Dedifferentiated amniotic fluid mesenchymal stem cell (primary cell): ENCODE measurements around the gene CD47.

ENCODE experiments used
- DNase-seq: peaks from one replicate; pipeline ENCODE4 v3.0.0-alpha.2; 2016; ENCODE audit errors: extremely low spot score

Gene CD47

DNA sequence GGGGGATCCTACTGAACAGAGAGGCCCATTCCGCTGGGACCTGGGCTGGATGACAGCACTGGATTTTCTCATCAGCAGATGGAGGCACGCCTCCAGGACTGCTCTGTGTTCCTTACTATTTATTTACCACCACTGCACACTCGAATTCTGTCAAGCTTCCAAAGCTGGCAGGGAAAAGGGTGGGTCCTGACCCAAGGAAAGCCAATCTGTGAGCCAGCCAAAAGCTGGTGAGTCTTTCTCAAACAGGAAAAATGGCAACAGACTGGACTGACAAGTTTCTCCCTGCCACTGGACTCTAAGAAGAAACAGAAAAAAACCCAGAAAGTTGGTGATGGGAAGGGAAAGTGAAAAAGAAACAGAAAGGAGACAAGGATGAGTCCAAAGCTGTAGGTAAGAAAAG is 37.8 kb downstream of the CD47 start:
- DNase-seq = no peak

DNA sequence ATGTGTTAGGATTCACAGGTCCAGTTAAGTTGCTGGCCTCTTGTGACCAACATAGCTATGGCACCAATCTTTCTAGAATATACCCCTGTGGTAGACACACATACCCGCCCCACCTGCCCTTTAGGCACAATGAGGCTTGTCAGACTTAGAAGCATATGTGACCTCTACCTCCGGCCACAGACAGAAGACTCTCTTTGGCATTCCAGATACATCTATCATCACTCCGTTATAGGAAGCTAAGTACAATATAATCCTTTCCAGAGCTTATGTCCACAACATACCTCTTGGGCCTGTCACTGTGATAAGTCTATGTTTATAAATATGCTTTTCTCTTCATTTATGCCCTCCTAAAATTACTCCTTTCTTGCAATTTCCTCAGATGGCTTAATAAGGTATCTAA is 39.8 kb downstream of the CD47 start:
- peak; percentile 36 for DNase-seq

DNA sequence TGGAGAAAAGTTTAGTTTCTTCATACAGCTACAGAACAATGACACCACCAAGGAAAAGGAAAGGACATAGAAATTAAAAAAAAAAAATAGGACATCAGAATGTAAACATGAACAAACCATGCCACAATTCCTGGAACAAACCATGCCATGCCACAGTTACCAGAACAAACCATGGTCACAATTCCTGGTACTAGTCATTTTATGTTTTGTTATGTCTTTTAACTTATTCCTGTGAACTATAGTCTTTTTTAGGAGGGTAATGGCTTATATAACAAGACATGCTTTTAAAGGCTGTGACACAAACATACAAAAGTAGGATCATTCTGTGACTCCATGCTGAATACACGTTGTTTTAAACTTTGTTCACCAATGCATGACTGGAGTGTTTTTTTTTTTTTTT is 42.8 kb downstream of the CD47 start:
- DNase-seq = no peak

DNA sequence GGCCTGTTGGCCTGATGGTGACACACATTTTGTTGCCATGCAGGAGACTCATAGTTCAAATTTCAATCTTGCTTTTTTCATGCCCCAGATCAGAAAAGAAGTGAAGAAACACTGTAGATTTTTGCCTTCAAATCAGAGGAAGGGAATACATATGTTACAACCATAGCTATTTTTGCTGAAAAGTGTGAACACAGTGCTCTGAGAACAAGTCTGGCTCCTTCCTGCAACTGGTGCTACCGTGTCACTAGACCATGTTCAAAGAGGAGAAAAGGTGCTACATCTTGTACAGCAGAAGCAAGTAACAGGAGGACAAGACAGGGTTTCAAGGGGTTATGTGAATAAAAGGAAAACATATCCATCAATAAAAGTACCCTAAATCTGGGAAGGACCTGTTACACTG is 44.6 kb downstream of the CD47 start:
- no peak for DNase-seq

DNA sequence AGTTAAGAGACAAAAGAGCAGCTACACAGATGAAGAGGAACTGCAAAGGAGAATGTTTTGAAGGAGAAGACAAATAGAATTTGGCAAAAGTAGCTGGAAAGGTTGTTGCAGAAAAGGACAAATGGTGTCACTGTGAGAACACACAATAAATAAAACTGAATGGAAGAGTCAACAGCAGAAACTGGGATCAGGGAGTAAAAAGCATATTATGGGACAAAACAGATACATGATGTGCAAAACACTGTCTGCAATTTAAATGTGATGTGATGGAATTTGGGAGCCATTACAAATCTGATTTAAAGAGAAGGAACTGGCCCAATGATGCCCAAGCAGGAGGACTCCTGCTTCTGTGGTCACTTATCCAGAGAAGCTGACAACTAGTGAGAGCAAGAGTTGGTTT is 46.1 kb downstream of the CD47 start:
- no peak for DNase-seq

DNA sequence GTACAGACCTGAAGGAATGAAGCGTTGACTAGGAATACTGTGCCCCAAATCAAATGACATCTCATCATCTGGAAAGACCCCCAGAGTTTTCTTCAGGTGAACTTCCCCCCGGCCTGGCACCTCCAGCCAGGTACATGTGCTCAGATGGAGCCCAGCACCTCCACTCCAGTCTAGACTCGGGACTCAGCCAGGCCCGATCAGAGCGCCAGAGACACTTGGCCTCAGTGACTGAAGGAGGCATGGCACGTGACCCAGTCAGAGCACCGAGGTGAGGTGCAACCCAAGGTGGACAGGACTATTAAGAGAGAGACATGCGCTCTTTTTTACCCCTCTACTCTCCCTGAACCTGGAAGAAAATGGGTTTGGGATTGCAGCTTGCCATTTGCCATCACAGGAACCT is 48.5 kb downstream of the CD47 start:
- DNase-seq = no peak

DNA sequence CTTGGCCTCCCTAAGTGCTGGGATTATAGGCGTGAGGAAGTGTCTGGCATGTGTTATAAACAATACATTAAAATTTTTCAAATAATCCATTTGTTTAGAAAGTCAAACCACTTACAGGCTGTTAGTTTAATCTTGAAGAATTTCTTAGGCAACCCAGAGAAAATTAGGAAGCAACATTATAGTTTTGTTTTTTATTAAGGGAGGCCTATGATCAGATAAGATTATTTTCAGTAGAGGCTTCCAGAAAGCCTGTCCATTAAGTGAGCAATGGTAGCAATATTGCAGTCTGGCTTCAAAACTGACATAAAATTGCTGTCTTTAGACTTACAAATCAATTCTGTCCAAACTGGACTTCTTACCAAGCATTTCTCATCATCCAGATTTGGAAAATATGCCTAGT is 49.6 kb downstream of the CD47 start:
- no peak for DNase-seq

DNA sequence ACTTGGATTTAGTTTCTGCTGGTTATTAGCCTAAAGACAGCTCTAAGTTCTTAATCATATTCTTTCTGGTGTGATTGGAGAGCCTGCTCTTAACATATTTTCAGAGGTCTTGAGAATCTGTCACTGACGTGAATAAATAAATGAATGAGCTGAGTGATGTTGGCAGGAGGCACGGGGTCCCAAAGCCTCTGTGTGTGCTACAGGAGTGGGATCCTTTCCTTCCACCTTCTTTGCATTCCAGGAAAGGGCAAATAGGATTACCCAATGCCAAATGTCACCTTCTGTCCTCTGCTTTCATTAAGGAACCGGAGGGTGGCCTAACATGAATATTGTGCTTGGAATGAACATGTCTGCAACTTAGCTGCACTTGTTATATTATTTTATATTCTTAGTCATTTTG is 53.1 kb downstream of the CD47 start:
- DNase-seq = no peak

DNA sequence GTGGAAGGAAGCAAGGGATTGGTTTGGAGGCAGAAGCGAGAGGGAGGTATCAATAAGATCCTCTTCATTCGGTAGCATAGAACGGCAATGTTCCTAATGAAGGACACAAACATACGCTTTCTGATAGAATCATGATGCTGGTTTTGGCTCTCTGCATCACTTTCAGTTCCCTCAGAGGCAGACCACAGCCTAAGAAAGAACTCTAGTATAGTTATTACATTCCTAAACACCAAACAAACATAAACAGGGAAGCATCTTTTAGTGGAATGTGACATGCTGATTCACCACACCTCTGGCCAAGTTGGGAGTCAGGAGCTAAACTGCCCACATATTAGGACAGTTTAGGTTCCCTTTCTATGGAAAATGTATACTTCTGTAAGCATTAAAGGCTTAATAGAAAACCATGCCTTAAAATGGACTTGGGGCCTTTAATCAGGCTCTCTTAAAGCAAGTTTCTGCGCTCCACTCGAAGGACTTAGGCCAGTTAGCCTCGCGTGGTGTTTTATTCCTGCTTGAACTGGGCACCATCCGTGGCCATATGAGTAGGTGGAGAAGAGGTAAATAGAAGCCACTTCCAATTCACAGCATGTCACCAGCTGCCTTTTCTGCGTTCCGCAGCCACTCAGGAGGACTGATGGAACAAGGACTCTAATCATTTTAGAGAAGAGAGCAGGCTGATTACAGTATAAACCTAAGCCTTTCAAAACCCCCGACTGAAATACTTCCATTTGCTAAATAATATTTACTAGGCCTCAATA is 53.7 kb downstream of the CD47 start:
- DNase-seq = peak; percentile 24

DNA sequence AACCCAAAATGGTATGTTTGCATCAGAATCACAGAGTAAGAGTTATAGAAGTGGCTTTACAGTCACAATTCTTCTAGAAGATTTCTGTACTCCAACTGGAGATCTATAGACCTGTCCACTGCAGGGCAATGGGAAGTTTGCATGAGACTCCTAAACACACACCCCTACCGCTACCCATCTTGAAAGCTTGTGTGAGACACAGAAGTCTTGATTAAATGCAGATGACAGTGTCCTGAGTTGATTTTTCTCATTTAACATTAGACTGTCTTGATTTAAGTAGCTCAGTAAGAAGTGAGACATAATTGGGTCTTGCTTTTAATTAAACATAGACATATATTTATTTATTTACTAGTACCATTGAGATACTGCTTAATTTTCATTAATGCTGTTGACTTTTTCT is 54.4 kb downstream of the CD47 start:
- DNase-seq = no peak

DNA sequence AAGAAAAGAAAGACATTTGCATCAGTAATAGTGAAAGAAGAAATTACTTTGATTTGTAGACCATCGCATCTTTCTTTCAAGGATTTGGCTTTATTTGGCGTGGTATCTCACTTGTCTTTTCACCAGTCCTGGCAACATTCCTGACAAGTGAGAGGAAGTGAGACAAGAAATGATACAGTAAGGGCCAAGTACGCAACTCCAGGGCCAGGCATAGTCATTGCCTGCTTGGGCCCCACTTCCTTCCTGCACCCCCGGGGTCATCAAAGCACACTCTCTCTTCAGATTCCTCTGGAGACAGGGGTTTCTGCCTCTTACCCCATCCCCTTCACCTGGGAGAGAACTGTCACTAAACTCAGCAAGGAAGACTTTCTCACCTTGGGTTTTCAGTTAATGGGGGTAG is 55.1 kb downstream of the CD47 start:
- DNase-seq = no peak

DNA sequence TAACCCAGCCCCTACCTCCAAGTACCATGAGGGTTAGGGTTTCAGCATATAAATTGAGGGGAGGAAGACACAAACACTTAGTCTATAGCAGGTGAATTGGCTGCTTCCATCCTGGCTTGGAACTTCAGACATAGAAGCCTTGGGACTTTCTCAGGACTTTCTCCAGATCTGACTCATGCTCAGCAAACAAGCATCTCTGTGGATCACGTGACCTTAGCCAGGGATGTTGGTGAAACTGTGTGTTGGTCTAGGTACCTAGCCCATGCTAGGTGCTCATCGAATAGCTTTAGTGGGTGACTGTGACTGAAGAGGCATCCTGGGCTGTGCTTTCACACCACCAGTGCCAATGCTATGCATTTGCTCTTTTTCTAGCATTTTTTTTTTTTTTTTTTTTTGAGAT is 58.9 kb downstream of the CD47 start:
- DNase-seq = no peak

DNA sequence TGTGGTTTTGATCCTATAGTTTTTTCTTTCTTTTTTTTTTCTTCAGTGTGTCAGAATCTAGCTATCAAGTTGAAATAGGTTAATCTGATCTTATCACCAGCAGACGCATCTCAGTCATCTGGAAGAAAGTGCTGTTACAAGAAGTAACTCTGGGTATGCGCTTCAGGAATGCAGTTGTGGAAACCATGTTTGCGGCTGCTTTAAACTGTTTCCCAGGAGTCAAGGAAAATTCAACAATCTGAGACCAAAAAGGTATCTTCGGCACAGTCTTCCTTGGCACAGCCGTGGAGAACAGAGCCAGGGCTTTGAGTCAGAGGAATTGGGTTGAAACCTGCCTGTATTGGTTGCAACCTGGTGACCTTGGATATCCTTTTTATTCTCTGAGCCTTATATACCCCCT is 59.9 kb downstream of the CD47 start:
- no peak for DNase-seq

DNA sequence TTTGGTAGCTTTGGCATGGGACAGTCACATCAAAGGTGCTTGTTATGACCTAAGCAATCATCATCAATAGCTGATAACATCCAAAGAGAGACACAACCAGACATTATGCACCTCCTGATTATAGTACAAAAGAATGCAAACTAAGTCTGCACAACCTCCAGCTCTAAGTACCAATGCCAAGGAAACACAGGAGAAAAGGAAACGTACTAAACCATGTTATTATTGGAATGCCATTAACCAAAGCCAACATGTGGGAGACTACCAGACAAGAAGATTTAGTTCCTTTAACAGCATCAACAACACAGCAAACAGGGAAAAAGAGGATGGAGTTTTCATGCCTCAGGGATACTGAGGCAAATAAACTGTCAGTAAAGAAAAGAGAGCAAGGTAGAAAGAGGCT is 61.4 kb downstream of the CD47 start:
- DNase-seq = no peak

DNA sequence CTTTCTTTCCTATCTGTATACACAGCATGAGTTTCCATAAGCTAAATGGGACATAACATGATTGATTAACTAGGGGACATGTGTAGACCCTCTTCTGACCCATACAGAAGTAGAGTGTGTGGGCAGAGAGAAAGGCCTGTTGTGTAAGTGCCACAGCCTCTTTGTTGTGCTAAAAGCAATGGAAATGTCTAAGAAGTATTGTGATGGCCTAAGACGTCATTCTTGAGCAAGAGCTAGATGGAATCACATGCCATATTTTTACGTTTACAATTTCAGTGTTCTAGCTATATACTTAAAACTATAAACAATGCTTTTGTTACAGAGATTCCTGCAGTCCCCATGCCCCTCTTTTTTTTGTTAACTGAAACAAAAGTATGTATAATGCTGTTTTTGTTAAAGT is 61.9 kb downstream of the CD47 start:
- DNase-seq = no peak

DNA sequence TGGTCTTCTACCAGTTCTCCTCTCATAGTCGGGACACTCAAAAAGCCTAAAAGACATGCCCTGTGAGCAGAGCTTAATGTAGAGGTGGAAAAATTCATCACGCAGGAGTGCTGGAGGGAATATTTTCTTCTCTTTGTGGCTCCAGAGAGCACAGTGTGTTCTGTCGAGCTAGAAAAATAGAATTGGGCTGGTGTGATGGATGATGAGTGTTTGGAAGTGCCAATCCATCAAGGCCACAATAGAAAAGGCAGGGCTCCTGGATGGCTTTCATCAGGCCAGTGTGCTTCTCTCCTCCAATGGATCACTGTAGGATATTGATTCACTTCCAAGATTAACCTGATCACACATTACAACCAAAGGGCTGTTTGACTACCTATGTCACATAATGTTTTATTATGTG is 65.7 kb downstream of the CD47 start:
- no peak for DNase-seq

DNA sequence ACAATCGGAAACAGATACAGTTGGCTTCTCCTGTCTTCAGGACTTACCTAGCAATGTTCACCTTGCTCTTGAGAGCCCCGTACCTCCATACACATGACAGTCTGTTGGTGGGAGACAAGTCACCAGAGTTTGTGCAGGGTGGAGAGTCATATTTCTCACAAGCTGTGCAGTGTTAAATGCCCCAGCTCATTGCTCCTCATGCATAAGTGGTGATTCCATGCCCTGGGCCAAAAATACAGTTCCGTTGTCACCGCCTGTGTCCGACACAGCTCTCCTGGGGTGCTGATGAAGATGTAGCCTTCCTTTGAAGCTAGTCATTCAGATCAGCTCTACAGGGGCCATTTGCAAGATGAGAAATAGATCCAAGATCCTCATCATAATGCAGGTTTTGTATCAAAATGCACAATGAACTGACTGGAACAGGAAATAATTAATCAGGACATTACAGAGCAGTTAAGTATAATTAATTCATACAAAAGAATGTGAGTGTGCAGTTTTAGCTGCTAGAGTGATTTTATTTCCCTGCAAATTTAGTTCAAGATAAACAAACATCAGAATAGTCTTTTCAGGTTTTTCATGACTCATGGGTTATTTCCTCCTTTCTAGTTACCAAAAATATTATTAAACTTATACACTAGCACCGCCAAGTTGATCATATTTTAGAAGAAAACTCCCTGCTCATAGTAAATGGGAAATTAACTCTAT is 66.5 kb downstream of the CD47 start:
- DNase-seq = no peak

DNA sequence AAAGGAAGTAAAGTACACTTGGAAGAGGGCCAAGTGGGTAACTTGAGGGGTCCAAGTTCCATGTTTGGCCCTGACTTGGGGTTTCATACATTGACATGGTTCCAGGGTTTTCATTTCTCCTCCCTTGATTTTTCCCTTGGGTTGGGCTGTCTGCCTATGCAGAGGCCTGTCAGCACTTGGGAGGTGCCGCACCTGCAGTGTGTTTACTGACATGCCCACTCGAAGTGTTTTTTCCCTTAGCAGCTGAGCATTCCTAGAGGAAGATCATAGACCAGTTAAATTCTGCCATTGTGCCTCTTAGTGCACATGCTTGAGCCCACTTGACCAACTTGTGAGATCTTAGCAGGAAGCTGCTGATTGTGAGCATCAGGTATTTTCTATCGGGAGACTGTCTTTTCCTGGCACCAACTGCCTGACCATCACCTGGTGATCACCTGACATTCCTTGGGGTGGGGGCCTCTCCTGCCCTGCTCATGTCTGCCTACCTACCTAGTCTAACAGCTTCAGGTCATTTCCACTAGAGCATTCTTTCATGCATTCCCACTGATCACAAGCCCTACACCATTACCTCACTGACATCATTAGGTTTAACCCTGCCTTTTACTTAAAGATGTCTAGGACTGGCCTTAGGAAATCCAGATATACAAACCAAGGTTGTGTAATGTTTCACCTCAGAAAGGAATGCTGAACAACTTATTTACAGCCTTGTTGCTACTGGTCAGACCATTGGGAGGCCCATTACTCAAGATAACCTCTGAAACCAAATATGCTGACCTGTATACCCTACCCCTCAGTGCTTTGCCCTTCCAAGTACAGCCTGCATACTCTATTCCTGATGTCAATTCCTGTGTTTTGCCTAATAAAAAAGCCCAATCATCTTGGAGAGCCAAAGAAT is 68.3 kb downstream of the CD47 start:
- DNase-seq = no peak

DNA sequence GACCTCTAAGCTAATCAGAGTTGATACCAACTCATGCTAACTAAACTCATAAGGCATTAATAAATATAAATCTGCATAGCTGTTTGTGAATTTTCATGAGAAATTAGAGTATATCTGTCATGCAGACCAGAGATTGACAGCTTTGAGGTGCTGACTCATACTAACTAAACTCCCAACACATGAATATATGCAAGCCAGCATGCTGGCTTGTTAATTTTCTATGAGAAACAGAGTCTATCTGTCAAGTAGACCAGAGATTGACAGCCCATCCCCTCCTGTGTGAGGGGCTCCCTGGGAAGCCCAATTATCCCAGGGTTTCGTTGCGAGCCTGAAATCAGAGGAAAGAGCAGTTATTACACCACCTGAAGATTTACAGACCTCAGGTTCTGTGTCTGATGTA is 69.3 kb downstream of the CD47 start:
- no peak for DNase-seq

DNA sequence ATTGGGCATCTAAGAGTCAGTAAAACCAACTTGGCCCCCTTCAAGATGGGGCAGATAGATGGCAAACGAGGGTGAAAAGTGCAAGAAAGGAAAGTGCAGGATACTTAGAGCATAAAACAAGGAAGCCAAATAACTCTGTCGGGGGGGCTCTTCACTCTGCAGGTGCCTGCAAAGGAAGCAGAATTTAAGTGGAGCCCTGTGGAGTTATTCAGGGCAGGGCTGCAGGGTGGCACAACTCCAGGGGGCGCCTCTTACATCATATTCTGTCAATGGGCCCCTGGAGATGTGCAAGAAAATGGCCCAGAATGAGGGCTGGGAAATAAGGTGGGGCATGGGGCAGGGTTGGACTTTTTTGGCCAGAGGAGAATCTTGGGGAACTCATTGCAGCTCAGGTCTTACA is 69.7 kb downstream of the CD47 start:
- no peak for DNase-seq

DNA sequence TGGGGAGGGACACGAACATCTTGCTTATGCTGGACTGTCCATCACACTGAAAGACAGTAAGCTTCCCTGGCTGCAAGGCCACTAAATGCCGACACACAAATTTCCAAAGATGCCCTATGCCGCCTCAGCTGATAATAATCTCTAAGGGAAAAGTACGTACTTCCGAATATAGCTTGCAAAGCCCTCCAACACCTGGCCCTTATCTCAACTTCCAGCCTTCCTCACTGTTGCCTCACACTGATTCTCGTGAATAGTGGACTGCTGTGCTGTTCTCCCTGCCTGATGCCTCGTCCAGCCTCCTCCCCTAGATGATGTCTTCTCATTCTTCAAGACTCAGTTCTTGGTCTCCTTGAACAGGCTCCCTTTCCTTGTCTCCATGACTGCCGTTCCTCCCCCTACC is 72.3 kb downstream of the CD47 start:
- DNase-seq = no peak

DNA sequence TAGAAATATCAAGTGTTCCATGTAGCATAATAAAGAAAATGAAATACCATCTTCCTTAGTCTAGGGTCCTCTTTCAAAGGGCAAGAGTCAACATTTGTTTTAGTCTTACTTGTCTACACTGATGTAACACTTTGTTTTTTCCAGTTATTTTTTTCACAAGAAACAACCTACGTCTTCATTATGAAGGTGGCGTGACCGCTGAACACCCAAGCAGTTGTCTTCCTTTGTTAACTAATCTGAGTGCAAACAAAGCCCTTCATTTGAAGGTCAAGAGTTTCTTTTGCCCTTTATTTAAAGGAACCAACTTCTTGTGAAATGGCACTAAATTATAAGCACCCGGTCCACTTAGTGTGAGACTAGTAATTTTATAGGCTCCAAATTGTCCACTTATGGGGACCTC is 73.2 kb downstream of the CD47 start:
- DNase-seq = no peak

DNA sequence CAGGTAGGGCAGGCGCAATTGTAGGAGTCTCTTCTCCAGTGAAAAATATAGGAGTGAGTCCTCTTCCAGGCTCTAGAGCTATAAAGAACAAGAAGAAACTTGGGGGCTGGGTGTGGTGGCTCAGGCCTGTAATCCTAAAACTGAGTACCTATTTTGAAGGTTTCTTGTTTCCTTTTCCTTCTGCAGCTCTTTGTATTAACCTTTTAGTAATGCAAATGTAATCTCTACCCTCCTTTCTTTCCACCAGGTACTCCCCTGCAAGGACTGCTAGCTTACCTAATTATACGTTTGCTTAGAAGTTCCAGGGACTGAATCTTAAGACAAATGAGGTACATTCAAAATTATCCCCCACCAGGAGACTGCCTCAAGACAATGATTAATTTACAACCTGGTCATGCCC is 75.9 kb downstream of the CD47 start:
- DNase-seq = no peak
